H1 (cell line): Measurements from ENCODE around the gene SLC4A11. TPM values are rescaled to one million over a fixed set of nuclear protein-coding genes. Genes with fewer than 3 reads are reported as not detected.

Experiments used
- CTCF ChIA-PET: fragments of 300-600 bp; sonication (Branson Sonifier 250); formaldehyde crosslinking; loops from one replicate; lab custom pipeline; 2021; ENCODE audit not compliant: partially characterized antibody; lab: Charles Lee
- POLR2A ChIA-PET: fragments of 300-600 bp; sonication (Branson Sonifier 250); formaldehyde crosslinking; loops from one replicate; lab custom pipeline; 2021; ENCODE audit warnings: inconsistent platforms; ENCODE audit not compliant: partially characterized antibody; lab: Charles Lee
- DNase-seq, 2 experiments: peaks; one replicate each; pipeline versions ENCODE4 v3.0.0 to v3.0.0-alpha.2; 2010 to 2022; ENCODE audit warnings: low spot score in 2 of 2, low read depth in 1 of 2, mixed read lengths in 1 of 2
- FAIRE-seq: peaks from 2 replicates; lab custom pipeline; 2011; peaks lifted over from hg19 to GRCh38; lab: Jason Lieb, UNC
- H2AFZ ChIP-seq: 2 replicates; pipeline ENCODE4 v1.8.1; 2012; ENCODE audit warnings: low read length, inconsistent platforms
- H2AK5ac ChIP-seq: 2 replicates; pipeline ENCODE4 v1.6.1; 2013; ENCODE audit warnings: low read depth, low read length
- H2BK120ac ChIP-seq: replicated peaks from 2 replicates; pipeline ENCODE3; 2013; ENCODE audit warnings: low read depth, low read length, inconsistent platforms
- H2BK12ac ChIP-seq: 2 replicates; pipeline ENCODE4 v1.6.1; 2013; ENCODE audit warnings: low read depth, low read length
- H2BK15ac ChIP-seq: 2 replicates; pipeline ENCODE4 v1.6.1; 2013; ENCODE audit warnings: low read length
- H2BK20ac ChIP-seq: 2 replicates; pipeline ENCODE4 v1.6.1; 2013; ENCODE audit warnings: low read length
- H2BK5ac ChIP-seq: 2 replicates; pipeline ENCODE4 v1.6.1; 2013; ENCODE audit warnings: low read depth, low read length
- H3K14ac ChIP-seq: 2 replicates; pipeline ENCODE4 v1.6.1; 2013; ENCODE audit warnings: inconsistent platforms; ENCODE audit not compliant: insufficient read length
- H3K18ac ChIP-seq: 2 replicates; pipeline ENCODE4 v1.6.1; 2013; ENCODE audit warnings: low read length; ENCODE audit errors: extremely low read depth
- H3K23ac ChIP-seq: 2 replicates; pipeline ENCODE4 v1.6.1; 2013; ENCODE audit warnings: inconsistent platforms; ENCODE audit not compliant: insufficient read length
- H3K23me2 ChIP-seq: 2 replicates; pipeline ENCODE4 v1.6.1; 2013; ENCODE audit warnings: low read depth, low read length
- H3K27ac ChIP-seq: 2 replicates; pipeline ENCODE4 v1.6.1; 2011; ENCODE audit warnings: low read depth, low read length, inconsistent platforms
- H3K27me3 ChIP-seq, 4 experiments: replicated peaks in 1 of 4; 1 replicate in 1 of 4; 2 replicates in 3 of 4; pipeline versions ENCODE4 v1.6.1 to v1.8.1; 2011 to 2013; ENCODE audit warnings: low read length in 3 of 4, mild to moderate bottlenecking in 3 of 4, inconsistent platforms in 2 of 4, mixed read lengths in 2 of 4, moderate library complexity in 1 of 4; ENCODE audit not compliant: control insufficient read depth in 3 of 4, insufficient read depth in 3 of 4; ENCODE audit errors: extremely low read depth in 1 of 4
- H3K36me3 ChIP-seq, 4 experiments: 2 replicates each; pipeline versions ENCODE4 v1.6.1 to v1.8.1; 2011 to 2013; ENCODE audit warnings: mild to moderate bottlenecking in 4 of 4, low read length in 3 of 4, moderate library complexity in 2 of 4, control low read depth in 1 of 4, inconsistent platforms in 1 of 4; ENCODE audit not compliant: insufficient read depth in 4 of 4, control insufficient read depth in 2 of 4
- H3K4ac ChIP-seq: replicated peaks from 2 replicates; pipeline ENCODE3; 2013; ENCODE audit warnings: low read length, low read depth, mixed read lengths, inconsistent platforms; ENCODE audit not compliant: insufficient read length
- H3K4me1 ChIP-seq, 4 experiments: replicated peaks in 1 of 4; 1 replicate in 1 of 4; 2 replicates in 3 of 4; pipeline versions ENCODE4 v1.6.1 to v1.8.1; 2011 to 2013; ENCODE audit warnings: low read length in 3 of 4, inconsistent platforms in 2 of 4, mixed read lengths in 1 of 4; ENCODE audit not compliant: insufficient read depth in 4 of 4, control insufficient read depth in 3 of 4
- H3K4me2 ChIP-seq, 2 experiments: 2 replicates each; pipeline versions ENCODE4 v1.6.1 to v1.8.1; 2011 to 2013; ENCODE audit warnings: low read depth in 2 of 2, low read length in 2 of 2, control low read depth in 1 of 2, inconsistent platforms in 1 of 2, mild to moderate bottlenecking in 1 of 2; ENCODE audit not compliant: insufficient read depth in 1 of 2
- H3K4me3 ChIP-seq, 4 experiments: fragments of 200-600, 300-600 bp in 1 of 4; sonication (generic), shearing (Covaris generic), sonication (Bioruptor Twin) in 1 of 4; 2 replicates each; pipeline versions ENCODE4 v1.5.1 to v1.8.1; 2011 to 2016; ENCODE audit warnings: low read length in 4 of 4, low read depth in 3 of 4, control low read depth in 2 of 4, inconsistent platforms in 2 of 4, mild to moderate bottlenecking in 2 of 4, mixed read lengths in 1 of 4, moderate library complexity in 1 of 4; ENCODE audit not compliant: insufficient read depth in 2 of 4; ENCODE audit errors: extremely low read depth in 1 of 4
- H3K56ac ChIP-seq: replicated peaks from 2 replicates; pipeline ENCODE3; 2013; ENCODE audit warnings: low read depth, mild to moderate bottlenecking, mixed read lengths, low read length, inconsistent platforms; ENCODE audit not compliant: insufficient read length
- H3K79me1 ChIP-seq: 2 replicates; pipeline ENCODE4 v1.6.1; 2013; ENCODE audit warnings: low read depth, low read length, control low read depth
- H3K79me2 ChIP-seq, 2 experiments: 2 replicates each; pipeline versions ENCODE4 v1.6.1 to v1.8.1; 2012 to 2013; ENCODE audit warnings: low read length in 2 of 2, mild to moderate bottlenecking in 2 of 2, inconsistent platforms in 1 of 2; ENCODE audit not compliant: insufficient read depth in 2 of 2, control insufficient read depth in 1 of 2
- H3K9ac ChIP-seq, 4 experiments: replicated peaks in 1 of 4; 1 replicate in 1 of 4; 2 replicates in 3 of 4; pipeline versions ENCODE4 v1.6.1 to v1.8.1; 2011 to 2013; ENCODE audit warnings: low read depth in 3 of 4, low read length in 3 of 4, control low read depth in 2 of 4, mild to moderate bottlenecking in 2 of 4, moderate library complexity in 2 of 4, inconsistent platforms in 1 of 4; ENCODE audit errors: extremely low read depth in 1 of 4
- H3K9me3 ChIP-seq, 2 experiments: 2 replicates each; pipeline versions ENCODE4 v1.6.1 to v1.8.1; 2012 to 2013; ENCODE audit warnings: mild to moderate bottlenecking in 2 of 2, moderate library complexity in 2 of 2, control low read depth in 1 of 2, inconsistent platforms in 1 of 2, low read depth in 1 of 2, low read length in 1 of 2, mixed read lengths in 1 of 2; ENCODE audit not compliant: insufficient read depth in 2 of 2
- H4K20me1 ChIP-seq, 2 experiments: replicated peaks in 1 of 2; 2 replicates each; pipeline versions ENCODE3 to v1.8.1; 2011 to 2013; ENCODE audit warnings: inconsistent platforms in 2 of 2, low read length in 2 of 2, mild to moderate bottlenecking in 1 of 2; ENCODE audit not compliant: insufficient read depth in 2 of 2, control insufficient read depth in 1 of 2
- H4K5ac ChIP-seq: 2 replicates; pipeline ENCODE4 v1.6.1; 2013; ENCODE audit warnings: low read length, low read depth, mixed read lengths, inconsistent platforms; ENCODE audit not compliant: insufficient read length
- H4K8ac ChIP-seq: 2 replicates; pipeline ENCODE4 v1.8.0; 2013; ENCODE audit warnings: mild to moderate bottlenecking, moderate library complexity, low read length, inconsistent platforms; ENCODE audit not compliant: insufficient read depth; ENCODE audit errors: extremely low read depth
- H4K91ac ChIP-seq: replicated peaks from 2 replicates; pipeline ENCODE3; 2013; ENCODE audit warnings: low read length, mixed read lengths, inconsistent platforms; ENCODE audit not compliant: insufficient read length
- BCL11A ChIP-seq, 2 experiments: IDR thresholded peaks; one replicate each; pipeline ENCODE4 v1.6.1; 2011; ENCODE audit warnings: low read depth in 2 of 2, low read length in 2 of 2, mild to moderate bottlenecking in 2 of 2
- BRCA1 ChIP-seq: IDR thresholded peaks from 2 replicates; pipeline ENCODE4 v1.6.1; 2012; ENCODE audit warnings: low read depth, low read length, improper control_type of control experiment
- CREB1 ChIP-seq: IDR thresholded peaks from 2 replicates; pipeline ENCODE4 v1.6.1; 2012; ENCODE audit warnings: inconsistent platforms
- KDM5A ChIP-seq: fragments of 200-600 bp; IDR thresholded peaks from 2 replicates; pipeline ENCODE4 v1.7.1; 2012; ENCODE audit warnings: mild to moderate bottlenecking, low read length, inconsistent platforms, mixed read lengths
- SIN3A ChIP-seq, 2 experiments: IDR thresholded peaks in 1 of 2; conservative IDR thresholded peaks in 1 of 2; 2 replicates each; pipeline ENCODE4 v1.6.1; 2011 to 2012; ENCODE audit warnings: low read length in 2 of 2, improper control_type of control experiment in 1 of 2, low read depth in 1 of 2, mild to moderate bottlenecking in 1 of 2
- SP4 ChIP-seq: IDR thresholded peaks from 2 replicates; pipeline ENCODE4 v1.6.1; 2012; ENCODE audit warnings: low read length, inconsistent platforms
- WGBS, 2 experiments: shearing (Covaris generic) in 1 of 2; methylation state at CpG; one replicate each; pipeline versions ENCODE4 v1.1.6 to v1.1.7; 2013 to 2015; ENCODE audit warnings: low lambda C conversion rate in 2 of 2, mixed read lengths in 2 of 2, inconsistent platforms in 1 of 2, low coverage in 1 of 2, missing lambda C conversion rate in 1 of 2; ENCODE audit not compliant: insufficient replicate concordance in 2 of 2, insufficient coverage in 1 of 2, insufficient read length in 1 of 2; ENCODE audit errors: extremely low coverage in 1 of 2, missing lambda C conversion rate in 1 of 2; 5-methylcytosine and 5-hydroxymethylcytosine counted together
- polyA plus RNA-seq, 7 experiments: library from polyadenylated mRNA; depleted of rRNA in 3 of 7; stranded (reverse) in 5 of 7; unstranded in 2 of 7; fragments of >200 nt in 5 of 7; fragments of 200-250 nt in 2 of 7; gene quantifications; 1 replicate in 5 of 7; 2 replicates in 1 of 7; 4 replicates in 1 of 7; pipeline versions ENCODE4 v1.2.1 to v1.2.3, GENCODE V29; 2011 to 2013; ENCODE audit warnings: missing spikeins in 2 of 7, mixed read lengths in 2 of 7
- total RNA-seq: library from RNA; stranded (reverse); fragmentation: NEBNext Ultra II Directional; extraction: Animal tissue kit (Norgen Biotek cat#: 25700); gene quantifications from 2 replicates; pipeline ENCODE4 v1.2.1, GENCODE V29; 2021
- TF ChIP-seq, protein P1 (sequence below), 3 experiments: IDR thresholded peaks; 1 replicate in 2 of 3; 2 replicates in 1 of 3; pipeline versions ENCODE4 v1.5.1 to v1.6.1; 2011; ENCODE audit warnings: low read length in 3 of 3, mild to moderate bottlenecking in 3 of 3, inconsistent platforms in 2 of 3, low read depth in 1 of 3, moderate library complexity in 1 of 3; ENCODE audit not compliant: insufficient read depth in 1 of 3; ENCODE audit errors: control extremely low read depth in 1 of 3

The SLC4A11 gene
- total and polyA plus RNA-seq, 2 of the 8 experiments (the other 6 are each of a cell fraction or from before 2014, with no cell fraction given): 11.9 to 32.3 TPM

DNA sequence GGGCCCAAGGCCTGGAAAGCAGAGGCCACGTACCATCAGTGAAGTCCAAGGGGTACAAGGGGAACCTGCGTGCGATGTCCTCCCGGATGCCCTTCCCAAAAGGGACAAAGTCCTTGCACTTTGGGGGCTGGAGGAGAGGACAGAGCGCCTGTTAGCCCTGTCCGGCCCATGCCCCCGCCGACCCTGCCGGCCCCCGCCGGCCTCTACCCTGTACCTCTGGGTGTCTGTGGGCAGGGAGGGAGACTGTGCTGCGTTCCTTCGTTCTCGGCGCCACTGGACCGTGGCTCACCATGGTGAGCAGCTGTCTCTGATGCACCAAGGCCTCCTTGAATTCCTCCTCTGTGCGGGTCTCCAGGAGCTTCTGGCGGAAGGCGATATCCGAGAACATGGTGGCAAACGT lies 7.9 kb downstream of the SLC4A11 start:
- H3K23me2 ChIP-seq: no peaks in the 10 kb centered on the region
- no peak overlapping the region for H3K4me3 ChIP-seq
- H3K18ac ChIP-seq: no peak overlapping the region
- no peak overlapping the region for H4K5ac ChIP-seq
- H4K91ac ChIP-seq: no peak overlapping the region
- H3K9me3 ChIP-seq: no peaks in the 10 kb centered on the region
- H4K20me1 ChIP-seq: peaks cover 0 to 2% of the 10 kb centered on the region in 2 experiments
- no peak overlapping the region for H2BK15ac ChIP-seq
- no peak overlapping the region for H3K23ac ChIP-seq
- H3K4me1 ChIP-seq: no peaks in the 10 kb centered on the region; a peak in 1 of 7 replicates
- no peak for DNase-seq
- H3K9ac ChIP-seq: no peak overlapping the region
- H2BK12ac ChIP-seq: no peak overlapping the region
- WGBS, 2 experiments: 96% methylated on average over 21 of the region's 21 CpGs; no CpG with 5 or more reads in 1 of the 2 experiments
- H2BK5ac ChIP-seq: no peak overlapping the region
- H4K8ac ChIP-seq: no peak overlapping the region
- no peak overlapping the region for H3K56ac ChIP-seq
- H3K79me2 ChIP-seq: no peaks in the 10 kb centered on the region
- POLR2A ChIA-PET: no interaction called here
- H3K4me2 ChIP-seq: no peak overlapping the region
- H3K27ac ChIP-seq: no peak overlapping the region
- no peak overlapping the region for H3K14ac ChIP-seq
- no peak for FAIRE-seq
- no peak overlapping the region for H2AK5ac ChIP-seq
- H3K36me3 ChIP-seq: peaks cover 0 to 8% (median 2%) of the 10 kb centered on the region in 4 experiments; a peak in 3 of 8 replicates
- no peak overlapping the region for H2BK120ac ChIP-seq
- no peak overlapping the region for H3K4ac ChIP-seq
- H3K79me1 ChIP-seq: no peaks in the 10 kb centered on the region; the same call in 1 of the 2 replicates
- H2AFZ ChIP-seq: no peak overlapping the region
- CTCF ChIA-PET: interaction anchor here (1.6 to 2.4 kb wide), 2 partner anchors 17 to 20 kb away, joined by 6 to 7 read pairs; no protein-coding TSS in a partner anchor
- no peaks in the 10 kb centered on the region for H3K27me3 ChIP-seq
- TF ChIP-seq SP4 (no peak), CREB1 (no peak), BRCA1 (no peak), BCL11A (IDR thresholded peaks at IDR 0.05; ENCODE audit: low read depth in 2 of 2, low read length in 2 of 2) (no peak), SIN3A (conservative IDR thresholded peaks at IDR 0.05 in 1 of 2, IDR thresholded peaks at IDR 0.05 in 1 of 2; ENCODE audit: low read depth in 1 of 2, low read length in 2 of 2) (no peak), KDM5A (no peak)
- TF ChIP-seq, protein P1, sequence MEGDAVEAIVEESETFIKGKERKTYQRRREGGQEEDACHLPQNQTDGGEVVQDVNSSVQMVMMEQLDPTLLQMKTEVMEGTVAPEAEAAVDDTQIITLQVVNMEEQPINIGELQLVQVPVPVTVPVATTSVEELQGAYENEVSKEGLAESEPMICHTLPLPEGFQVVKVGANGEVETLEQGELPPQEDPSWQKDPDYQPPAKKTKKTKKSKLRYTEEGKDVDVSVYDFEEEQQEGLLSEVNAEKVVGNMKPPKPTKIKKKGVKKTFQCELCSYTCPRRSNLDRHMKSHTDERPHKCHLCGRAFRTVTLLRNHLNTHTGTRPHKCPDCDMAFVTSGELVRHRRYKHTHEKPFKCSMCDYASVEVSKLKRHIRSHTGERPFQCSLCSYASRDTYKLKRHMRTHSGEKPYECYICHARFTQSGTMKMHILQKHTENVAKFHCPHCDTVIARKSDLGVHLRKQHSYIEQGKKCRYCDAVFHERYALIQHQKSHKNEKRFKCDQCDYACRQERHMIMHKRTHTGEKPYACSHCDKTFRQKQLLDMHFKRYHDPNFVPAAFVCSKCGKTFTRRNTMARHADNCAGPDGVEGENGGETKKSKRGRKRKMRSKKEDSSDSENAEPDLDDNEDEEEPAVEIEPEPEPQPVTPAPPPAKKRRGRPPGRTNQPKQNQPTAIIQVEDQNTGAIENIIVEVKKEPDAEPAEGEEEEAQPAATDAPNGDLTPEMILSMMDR (IDR thresholded peaks at IDR 0.05; ENCODE audit: control extremely low read depth in 1 of 3, insufficient read depth in 1 of 3, low read depth in 1 of 3, low read length in 3 of 3): no peak
- no peak overlapping the region for H2BK20ac ChIP-seq
